Central memory CD4-positive, alpha-beta T cell (primary cell): ENCODE measurements around the gene SYNGR2.

Experiments
- DNase-seq: peaks from one replicate; pipeline ENCODE4 v3.0.0; 2022

The SYNGR2 gene

DNA sequence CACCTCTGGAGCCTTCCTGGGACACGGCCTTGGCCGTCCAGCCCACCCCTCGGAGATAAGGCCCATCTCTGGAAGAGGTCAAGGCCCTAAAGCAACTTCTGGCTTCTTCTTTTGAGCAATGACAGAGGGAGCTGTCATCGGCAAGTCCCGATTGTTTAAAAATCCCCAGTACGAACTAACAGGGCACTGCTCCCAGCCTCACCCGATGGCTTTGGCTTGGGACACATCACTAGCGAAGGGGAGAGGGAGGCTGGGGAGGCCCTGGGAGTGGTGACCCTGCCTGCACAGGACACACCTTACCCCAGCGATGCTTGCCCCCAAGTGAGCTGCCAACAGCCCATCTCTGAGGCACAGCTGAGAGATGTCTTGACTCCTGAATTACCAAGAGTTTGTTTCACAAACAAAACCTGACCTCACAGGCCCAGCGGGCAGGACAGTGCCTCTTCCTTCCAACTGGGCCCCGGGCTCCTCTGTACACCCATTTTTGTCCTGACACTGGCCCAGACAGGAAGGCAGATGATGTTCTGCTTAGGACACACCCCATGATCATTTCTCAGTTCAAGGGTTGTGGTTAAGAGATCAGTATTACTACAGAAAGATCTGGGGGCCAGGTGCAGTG lies 4.8 kb downstream of the SYNGR2 start:
- DNase-seq, result peak; percentile 42

DNA sequence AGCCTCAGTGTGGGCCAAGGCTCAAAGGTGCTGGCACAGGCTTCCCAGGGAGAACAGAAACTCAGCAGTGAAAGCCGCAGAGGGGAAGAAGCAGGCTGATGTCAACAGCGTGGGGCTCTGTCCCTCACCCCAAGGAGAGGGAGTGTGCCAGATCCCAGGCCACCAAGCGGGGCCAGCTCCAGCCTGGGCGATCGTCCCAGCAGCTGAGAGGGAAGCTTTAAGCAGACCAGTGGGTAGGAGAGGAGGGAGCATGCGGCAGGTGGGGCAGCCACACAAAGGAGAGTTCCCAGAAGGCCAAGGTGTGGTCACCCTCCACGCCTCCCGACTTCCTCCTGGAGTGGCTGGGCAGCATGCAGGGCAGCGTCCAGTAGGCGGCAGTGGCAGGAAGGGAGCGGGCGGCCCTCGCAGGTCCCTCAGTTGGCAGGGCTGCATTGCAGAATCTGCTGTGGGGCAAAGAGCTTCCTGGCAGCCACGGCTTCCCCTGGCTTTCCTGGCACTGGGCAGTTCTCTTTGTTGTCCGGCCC lies 6.0 kb downstream of the SYNGR2 start:
- no peak for DNase-seq

DNA sequence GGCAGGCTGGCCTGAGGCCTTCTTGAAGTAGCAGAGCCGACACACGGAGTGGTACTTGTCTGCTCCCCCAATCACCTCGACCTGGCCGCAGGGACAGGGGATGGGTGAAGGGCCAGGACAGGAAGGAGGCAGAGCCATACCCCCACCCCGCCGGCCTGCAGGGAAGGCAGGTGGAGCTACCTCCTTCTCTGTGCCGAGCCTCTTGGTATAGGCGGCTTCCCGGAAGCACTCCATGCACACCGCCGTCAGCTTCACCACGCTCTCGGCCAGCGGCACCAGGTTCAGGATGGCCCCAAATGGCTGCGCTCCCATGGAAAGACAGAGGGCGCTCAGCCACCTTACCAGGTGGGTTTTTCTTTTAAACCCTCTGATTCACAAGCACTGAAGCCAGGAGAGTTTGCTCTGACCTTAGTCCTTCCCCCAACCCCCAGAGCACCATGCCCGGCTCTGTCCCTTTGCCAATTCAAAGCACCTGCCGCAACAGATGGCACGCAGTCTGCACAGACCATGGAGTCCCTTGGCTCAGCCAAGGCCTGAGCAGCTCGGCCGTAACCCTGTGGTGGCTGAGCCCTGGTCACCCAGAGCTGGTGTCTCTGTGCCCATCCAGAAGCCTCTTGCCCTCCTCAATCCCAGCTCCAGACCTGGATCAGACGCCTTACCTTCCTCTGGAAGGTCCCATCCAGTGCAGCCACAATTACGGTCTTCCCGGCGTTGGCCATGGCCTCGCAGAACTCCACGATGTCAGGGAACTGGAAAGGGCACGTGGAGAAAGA lies 6.7 kb downstream of the SYNGR2 start:
- no peak for DNase-seq

DNA sequence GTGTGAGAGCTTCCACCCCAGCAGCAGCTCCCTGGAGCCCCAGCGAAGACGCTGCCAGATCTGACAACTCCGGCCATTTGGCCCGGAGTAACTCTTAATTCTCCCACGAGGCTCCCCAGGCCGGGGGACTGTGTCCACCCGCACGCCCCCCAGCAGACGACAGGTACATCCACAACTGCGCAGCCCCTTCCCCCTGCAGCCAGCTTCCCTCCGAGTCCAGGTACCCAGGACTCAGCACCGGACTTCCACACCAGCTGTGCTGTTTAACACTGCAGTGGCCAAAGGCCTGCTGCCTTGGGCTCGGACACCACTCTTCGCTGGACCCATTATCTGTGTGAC lies 7.2 kb downstream of the SYNGR2 start:
- DNase-seq, result no peak

DNA sequence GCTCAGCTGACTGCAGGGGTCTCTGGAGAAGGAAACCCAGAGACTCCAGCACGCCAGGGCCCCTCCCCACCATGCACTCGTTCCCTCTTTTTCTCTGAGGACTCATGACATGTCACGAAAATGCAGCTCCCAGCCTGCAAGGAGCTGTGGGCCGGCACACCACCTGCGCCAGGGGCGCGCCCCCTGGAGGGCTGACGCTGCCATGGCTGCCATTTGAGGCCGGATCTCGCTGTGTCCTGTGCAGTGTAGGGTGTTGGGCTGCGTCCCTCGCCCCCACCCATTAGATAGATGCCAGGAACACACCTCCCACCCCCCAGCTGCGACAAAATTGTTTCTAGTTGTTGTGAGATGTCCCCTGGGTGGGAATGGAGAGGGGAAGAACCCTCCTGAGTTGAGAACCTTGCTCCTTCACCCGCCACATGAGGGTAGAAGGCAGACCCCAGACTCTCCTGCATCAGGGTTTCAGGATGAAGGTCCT lies 8.2 kb downstream of the SYNGR2 start:
- DNase-seq, result peak; percentile 67

DNA sequence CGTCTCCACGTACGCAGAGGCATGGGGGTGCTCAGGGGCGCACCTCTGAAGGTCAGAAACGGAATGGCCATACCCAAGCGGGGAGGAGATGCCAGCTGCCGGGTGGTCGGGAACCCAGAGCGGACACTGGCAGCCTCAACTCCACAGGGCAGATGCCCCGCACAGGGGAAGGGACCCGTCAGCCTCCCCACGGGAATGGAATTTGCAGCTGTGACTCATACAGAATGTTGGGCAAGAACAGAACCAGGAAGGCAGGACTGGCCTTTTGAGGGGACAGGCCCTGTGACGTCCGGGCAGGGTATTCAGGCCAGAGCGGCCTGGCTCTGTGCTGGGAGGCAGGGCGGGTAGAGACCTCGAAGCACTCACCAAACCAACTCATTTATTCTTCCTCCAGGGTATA lies 11.0 kb downstream of the SYNGR2 start:
- no peak for DNase-seq

DNA sequence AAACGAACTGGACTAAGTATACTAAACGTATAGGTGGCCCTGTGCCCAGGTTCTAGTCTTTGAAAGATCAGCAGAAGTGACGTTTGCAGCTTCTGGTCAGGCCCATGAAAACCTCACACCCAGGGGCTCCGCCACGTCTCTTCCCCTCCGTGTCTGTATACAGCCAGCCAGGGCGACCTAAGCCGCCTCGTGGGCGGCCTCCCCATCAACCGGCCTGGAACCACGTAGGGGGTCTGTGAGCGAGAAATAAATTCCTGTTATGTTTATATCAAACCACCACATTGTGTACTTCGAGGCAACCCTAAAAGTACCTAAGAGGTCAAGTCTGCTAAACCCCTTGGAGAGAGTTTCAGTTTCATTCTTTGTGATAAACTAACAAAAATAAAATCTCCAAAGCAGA lies 11.7 kb downstream of the SYNGR2 start:
- no peak for DNase-seq

DNA sequence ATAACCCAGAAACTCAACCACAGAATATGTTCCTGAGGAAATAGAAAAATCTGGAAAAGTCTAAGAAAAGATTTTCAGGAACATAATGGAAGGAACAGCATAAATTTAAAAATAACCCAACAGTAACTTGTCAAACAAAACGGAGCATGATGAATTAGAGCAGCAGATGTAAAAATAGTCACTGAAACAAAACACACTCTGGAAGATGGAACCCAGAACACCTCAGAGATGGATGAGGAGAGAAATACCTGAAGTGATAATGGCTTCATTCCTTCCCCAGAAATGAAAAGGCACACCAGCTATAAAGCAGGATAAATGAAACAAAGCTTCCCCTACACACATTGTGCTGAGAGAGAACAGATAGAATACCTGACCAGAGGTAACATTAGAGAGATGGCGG lies 12.1 kb downstream of the SYNGR2 start:
- DNase-seq, result no peak

DNA sequence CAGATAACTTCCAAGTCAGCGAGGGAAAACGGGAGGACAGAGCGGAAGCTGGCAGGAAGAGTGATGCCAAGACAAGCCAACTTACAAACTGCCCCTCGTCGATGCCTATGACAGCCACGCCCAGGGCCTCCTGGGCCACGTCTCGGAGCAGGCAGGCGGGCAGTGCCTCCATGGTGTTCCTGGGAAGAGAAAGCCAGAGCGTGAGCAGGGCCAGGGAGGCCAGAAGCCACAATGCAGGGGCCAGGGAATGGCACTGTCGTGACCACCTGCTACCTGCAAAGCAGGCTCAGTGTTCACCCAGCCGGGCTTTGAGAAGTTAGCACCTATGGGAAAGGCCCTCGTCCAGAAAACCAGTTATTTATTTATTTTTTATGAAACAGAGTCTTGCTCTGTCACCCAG lies 14.1 kb downstream of the SYNGR2 start:
- no peak for DNase-seq

DNA sequence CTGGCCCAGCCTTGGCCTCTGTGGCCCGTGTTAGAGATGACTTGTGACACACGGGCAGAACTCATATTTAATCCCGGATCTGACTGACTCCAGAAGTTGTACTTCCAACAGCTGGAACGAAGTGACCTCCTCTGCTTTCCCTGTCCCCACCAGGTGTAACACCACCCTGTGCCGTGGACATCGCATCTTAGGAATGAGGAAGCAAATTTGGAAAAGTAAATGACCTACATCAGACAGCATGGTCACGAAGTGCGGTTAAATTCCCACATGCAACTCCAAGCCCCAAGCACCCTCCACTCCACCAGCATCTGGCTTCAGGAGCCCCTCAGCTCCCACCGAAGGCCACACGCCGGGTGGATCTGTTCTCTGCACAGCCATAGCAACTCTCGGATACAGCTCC lies 15.5 kb downstream of the SYNGR2 start:
- no peak for DNase-seq

DNA sequence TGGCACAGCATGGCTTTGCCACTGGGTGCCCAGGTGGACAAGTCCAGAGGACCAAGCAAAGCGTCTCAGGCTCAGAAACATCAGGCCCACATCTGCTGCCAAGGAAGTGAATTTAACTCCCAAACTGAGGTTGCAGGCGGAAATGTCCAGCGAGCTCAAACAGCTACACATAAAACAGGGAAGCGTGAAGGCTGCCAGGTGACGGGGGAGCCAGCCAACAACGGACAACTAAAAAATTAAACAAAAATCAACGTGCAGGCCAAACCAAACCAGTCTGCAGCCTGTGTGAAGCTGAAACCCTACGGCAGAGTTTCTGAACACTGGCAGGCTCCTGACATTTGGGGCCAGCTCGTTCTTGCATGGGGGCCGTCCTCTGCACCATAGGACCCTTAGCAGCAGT lies 16.0 kb downstream of the SYNGR2 start:
- no peak for DNase-seq

DNA sequence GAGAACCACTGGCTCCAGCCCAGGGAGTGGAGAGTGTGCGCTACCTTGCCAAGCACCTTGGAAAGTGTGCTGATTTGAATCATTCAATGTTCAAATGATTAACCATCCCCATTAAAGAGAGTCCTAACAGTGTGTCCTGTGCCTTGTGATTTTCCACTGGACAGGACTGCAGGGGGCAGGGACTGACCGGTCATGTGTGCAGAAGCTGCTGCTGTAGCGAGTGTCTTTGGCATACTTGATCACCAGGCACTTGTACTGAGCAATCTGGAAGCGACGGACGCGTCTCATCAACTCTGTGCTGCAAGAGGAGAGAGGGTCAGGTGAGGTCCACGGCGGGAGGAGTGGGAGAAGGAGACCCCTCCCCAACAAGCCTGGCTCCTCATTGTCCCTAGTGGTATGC lies 16.5 kb downstream of the SYNGR2 start:
- no peak for DNase-seq

DNA sequence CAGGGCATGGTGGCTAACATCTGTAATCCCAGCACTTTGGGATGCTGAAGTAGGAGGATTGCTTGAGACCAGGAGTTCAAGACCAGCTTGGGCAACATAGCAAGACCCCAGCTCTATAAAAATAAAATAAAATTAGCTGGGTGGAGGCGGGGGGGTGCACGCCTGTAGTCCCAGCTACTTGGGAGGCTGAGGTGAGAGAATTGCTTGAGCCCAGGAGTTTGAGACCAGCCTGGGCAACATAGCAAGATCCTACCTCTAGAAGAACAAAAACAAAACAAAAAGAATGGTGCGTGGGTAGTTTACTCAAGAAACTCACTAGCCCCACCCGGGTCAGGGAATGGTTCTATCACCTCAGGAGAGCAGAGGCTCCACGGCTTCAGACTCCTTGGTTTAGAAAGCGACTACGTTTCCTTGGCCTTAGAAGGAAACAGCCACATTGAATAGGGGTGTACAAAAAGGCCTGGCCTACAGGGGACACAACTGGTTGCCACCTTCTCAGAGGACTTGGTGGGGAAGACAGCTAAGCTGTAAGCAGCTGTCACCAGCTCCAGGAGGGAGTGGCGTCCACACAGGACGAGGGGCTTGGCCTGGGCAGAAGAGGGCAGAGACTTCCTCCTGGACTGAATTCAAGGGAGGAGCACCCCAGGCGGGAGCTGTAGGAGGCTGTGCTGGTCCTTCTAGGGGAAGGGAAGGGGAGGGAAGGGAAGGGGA lies 17.8 kb downstream of the SYNGR2 start:
- DNase-seq, result no peak

DNA sequence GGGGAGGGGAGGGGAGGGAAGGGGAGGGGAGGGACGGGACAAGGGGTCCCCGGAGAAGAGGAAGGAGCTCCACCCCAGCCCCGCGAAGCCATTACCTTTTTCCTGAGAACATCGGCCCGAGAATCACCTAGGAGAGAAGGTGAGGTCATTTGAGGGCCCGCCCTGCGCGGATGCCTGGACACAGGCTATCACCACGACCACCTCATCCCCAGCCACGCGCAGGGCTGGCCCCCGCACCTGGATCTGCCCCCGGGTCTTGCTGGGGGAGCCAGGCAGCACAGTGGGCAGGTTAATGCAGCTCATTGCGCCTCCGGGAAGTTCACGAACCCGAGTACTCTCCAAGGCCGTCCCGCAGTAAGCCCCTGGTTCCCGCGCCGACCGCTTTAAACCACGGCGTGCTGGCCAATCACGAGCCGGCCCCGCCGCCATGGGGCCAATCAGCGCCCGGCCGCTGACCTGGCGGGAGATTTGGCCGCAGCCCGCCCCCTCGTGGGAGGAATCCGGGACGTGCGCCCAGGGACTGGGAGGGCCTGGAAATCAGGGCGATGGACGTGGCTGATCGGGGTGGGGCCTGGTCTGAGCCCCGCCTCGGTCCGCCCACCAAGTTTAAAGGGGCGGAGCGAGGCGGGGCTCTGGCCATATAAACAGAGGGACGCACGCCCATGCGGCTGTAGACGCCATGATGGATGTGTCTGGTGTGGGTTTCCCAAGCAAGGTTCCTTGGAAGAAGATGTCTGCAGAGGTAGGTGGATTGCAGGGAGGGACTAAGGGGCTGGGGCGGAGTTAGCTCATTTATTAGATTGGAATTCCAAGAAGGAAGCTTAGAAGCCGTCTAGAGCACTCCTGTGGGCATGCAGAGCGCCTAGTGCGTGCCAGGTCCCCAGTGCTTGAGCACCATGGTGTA lies 18.6 kb downstream of the SYNGR2 start, which contains the start of the genes AFMID and TK1:
Gene AFMID, plus strand, starts transcription at position 671 of the 904 bp plus-strand sequence. Its CDS starts 9 bp downstream, at position 680.
Gene TK1, minus strand, starts transcription at position 361 of the 904 bp plus-strand sequence. Its CDS starts 58 bp downstream, at position 303.
- peak; percentile 61 for DNase-seq

DNA sequence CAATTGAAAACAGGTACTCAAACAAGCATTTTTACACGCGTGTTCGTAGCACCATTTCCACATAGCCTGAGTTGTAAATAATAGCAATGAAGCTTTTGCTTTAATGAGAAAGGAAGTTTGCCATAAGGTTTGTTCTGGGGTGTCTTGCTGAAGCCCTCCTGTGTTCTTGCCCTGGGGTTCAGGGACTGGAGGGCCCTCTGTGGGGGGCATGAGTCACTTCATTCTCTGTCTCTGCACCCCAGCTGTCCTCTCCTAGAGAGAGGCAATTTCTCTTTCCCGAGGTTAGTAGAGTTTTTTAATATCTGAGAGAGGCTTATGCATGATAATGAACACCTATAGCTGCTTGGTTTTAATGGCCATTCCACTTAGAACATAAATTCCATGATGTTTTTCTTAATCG lies 28.3 kb downstream of the SYNGR2 start:
- no peak for DNase-seq

DNA sequence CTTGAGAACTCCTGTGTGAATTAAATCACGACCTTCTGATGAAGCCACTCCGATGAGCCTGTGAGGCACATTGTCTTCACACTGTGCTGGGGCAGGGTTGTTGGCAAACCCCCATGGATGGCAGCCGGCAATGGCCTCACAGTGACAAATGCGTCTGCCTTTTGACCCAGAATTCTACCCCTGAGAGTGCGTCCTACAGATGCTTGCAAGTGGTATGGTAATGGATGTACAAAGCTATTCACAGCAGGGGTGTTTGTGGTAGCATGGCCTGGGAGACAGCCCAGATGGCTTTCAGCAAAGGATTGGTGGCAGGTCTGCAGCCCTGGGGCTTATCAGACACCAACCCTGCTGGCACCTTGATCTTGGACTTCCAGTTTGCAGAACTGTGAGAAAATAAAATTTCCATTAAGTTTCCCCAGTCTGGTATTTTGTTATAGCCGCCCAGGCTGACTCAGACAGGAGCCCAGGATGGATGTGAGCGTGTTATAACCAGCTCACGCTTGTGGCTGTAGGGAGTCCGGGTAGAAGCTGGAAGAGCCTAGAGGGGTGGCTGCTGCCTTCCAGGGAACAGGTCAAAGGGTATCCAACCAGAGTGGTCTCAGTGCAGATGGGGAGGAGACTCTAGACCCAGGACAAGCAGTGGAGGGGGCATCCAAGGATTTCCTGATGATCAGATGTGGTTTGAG lies 28.9 kb downstream of the SYNGR2 start:
- DNase-seq, result no peak

DNA sequence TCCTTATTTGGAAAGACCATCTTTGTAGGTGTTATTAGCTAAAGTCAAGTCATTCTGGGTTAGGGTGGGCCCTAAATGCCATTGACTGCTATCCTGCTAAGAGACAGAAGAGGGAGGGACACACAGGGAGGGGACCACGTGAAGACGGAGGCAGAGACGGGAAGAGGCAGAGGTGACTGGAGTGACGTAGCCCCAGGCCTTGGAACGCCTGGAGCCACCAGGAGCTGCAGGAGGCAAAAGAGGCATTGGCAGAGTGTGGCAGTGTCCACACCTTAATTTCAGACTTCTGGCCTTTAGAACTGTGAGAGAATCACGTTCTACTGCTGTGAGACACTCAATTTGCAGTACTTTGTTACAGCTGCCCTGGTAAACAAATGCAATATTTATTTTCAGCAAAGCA lies 32.1 kb downstream of the SYNGR2 start:
- DNase-seq, result no peak

DNA sequence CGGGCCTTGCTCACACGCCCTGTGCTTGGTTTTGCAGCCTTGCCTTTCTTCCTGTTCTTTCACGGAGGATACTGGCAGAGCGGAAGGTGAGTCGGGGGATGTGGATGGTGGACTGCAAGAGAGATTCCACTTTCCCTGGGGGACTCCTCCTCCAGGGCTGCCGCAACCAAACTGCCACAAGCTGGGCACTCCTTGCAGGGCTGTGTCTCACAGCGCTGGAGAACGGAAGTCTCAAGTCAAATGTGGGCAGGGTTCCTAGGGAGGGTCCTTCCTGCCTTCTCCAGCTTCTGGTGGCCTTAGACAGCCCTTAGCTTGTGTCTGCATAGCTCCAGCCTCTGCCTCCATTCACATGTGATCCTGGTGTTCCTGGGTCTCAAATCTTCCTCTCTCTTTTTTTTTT lies 34.3 kb downstream of the SYNGR2 start:
- no peak for DNase-seq

DNA sequence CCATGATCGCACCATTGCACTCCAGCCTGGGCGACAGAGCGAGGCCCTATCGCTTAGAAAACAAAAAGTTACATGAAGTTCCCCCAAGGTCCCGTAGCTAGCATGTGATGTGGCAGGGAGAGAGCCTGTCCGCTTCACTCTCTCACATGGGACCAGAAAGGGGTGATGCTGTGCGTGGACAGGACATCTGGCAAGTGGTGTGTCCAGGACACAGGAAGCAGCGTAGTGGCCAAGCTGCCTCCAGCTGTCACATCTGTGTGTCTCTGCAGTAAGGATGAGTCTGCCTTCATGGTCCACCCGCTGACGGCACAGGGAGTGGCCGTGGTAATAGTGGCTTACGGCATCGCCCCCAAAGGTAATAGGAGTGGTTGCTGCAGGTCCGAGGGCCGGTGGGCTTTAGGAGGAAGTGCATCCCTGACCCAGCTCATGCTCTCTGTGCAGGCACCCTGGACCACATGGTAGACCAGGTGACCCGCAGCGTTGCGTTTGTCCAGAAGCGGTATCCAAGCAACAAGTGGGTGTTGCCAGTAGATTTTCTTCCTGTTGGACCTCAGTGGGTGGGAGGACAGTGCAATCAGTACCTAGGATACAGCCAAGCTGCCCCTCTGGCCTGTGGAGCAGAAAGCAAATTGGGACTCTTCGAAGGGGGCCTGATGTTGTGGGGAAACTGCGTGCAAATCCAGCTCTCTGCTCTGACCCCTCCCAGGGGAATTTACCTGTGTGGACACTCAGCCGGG lies 36.2 kb downstream of the SYNGR2 start:
- no peak for DNase-seq

DNA sequence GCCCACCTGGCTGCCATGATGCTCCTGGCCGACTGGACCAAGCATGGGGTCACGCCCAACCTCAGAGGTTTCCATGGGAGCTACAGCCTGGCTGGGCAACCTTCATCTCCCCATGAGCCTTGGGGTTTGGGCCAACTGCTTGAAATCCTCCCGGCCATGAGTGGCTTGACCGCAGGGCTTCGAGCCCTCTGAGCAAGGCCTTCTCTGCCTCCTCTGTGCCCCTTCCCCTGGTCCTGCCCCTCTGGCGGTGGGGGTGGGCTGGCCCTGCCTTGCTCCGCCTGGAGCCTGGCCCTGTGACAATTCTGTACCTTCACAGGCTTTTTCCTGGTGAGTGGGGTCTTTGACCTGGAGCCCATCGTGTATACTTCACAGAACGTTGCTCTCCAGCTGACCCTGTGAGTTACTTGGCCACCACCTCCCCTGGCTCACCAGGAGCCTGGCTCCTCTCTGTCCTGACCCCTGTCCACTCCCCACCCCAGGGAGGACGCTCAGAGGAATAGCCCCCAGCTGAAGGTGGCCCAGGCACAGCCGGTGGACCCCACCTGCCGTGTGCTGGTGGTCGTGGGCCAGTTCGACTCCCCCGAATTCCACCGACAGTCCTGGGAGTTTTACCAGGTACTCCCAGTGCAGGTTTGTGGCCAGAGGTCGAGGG lies 36.9 kb downstream of the SYNGR2 start:
- DNase-seq, result no peak

DNA sequence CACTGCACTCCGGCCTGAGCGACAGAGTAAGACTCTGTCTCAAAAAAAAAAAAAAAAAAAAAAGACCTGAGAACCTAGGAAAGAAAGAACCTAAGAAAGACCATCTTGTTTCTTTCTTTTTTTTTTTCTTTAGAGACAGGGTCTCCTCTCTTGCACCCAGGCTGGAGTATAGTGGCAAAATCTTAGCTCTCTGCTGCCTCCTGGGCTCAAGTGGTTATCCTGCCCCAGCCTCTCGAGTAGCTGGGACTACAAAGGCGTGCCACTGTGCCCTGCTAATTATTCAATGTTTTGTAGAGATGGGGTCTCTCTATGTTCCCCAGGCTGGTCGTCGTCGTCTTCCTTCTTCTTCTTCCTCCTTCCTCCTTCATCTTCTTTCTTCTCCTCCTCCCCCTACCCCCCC lies 37.9 kb downstream of the SYNGR2 start:
- no peak for DNase-seq
